Naive B cell (primary cell): Measurements from ENCODE around the gene HLA-DRB5. TPM values are rescaled to one million over a fixed set of nuclear protein-coding genes. Genes with fewer than 3 reads are reported as not detected.
"Not testable (repeated sequence)": the region's sequence is repeated elsewhere in the genome, so short reads cannot be mapped to it uniquely, and the experiment has no call there.

ENCODE experiments used
- ATAC-seq, 2 donors: fragments of 150-1000 bp; cut with Tn5 transposase; 2 replicates each; pipeline ENCODE4 v1.10.0; 2021; ENCODE audit warnings: low read depth in 2 of 2, mild to moderate bottlenecking in 2 of 2, moderate library complexity in 2 of 2
- DNase-seq: peaks from one replicate; pipeline ENCODE4 v3.0.0; 2022
- H3K27ac Mint-ChIP-seq, 6 donors: one replicate each; pipeline ENCODE4 v1.8.0; 2020 to 2022; ENCODE audit warnings: mild to moderate bottlenecking in 6 of 6, mixed read lengths in 6 of 6, moderate library complexity in 5 of 6, inconsistent platforms in 2 of 6
- H3K27me3 Mint-ChIP-seq, 3 donors: one replicate each; pipeline ENCODE4 v1.8.0; 2021 to 2022; ENCODE audit warnings: mixed read lengths in 3 of 3, mild to moderate bottlenecking in 1 of 3
- H3K36me3 Mint-ChIP-seq, 2 donors: one replicate each; pipeline ENCODE4 v1.8.0; 2020 to 2022; ENCODE audit warnings: mixed read lengths in 2 of 2, inconsistent platforms in 1 of 2, mild to moderate bottlenecking in 1 of 2
- H3K4me1 Mint-ChIP-seq, 3 donors: one replicate each; pipeline ENCODE4 v1.8.0; 2020 to 2022; ENCODE audit warnings: mixed read lengths in 3 of 3, inconsistent platforms in 1 of 3, mild to moderate bottlenecking in 1 of 3, moderate library complexity in 1 of 3
- H3K4me3 Mint-ChIP-seq, 8 donors: one replicate each; pipeline ENCODE4 v1.8.0; 2020 to 2022; ENCODE audit warnings: mild to moderate bottlenecking in 8 of 8, mixed read lengths in 8 of 8, moderate library complexity in 8 of 8, inconsistent platforms in 2 of 8
- H3K9me3 Mint-ChIP-seq, 7 donors: one replicate each; pipeline ENCODE4 v1.8.0; 2020 to 2022; ENCODE audit warnings: mixed read lengths in 7 of 7, mild to moderate bottlenecking in 5 of 7, inconsistent platforms in 2 of 7, moderate library complexity in 1 of 7
- polyA plus RNA-seq, 6 donors: library from polyadenylated mRNA; unstranded; fragments of 300-500 nt; fragmentation: Illumina TruSeq; gene quantifications; one replicate each; pipeline ENCODE4 v1.2.3, GENCODE V29; 2021; ENCODE audit warnings: low read depth in 6 of 6

HLA-DRB5 gene
- polyA plus RNA-seq, 6 donors from 2014 or later, result 55.2 to 2,377 (median 210) TPM

DNA sequence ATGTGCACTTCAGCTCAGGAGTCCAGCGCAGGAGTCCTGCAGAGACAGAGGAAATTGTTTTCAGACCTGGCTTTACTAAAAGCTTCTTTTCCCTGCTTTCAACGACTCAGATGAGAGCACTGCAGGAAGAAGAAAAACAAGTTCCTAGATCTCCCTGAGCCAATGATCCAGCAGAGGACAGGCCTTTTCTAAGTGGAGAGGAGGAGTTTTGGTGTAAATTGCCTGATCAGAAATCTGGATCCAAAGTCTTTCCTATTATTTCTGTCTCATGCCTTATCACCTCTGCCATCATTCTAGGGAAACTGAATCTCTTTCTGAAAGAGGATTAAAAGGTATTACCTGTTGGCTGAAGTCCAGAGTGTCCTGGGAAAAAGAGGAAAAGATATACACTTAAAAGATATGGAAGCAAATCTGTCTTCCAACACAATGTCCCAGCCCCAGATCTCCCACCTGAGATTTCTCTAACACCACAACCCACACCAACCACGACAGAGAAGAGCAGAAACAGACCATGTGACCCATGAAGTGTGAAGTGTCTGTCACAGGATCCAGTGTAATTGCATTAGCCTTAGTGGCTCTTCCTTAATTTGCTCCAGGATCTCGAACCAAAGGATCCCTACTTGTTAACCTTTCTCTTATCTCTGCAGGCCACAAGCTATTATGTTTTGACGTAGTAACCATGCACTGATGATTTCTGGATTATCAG lies 23.1 kb upstream of the HLA-DRB5 start:
- peaks cover 27 to 43% (median 33%) of the 10 kb centered on the region in 3 donors for H3K4me1 Mint-ChIP-seq
- peak overlapping the region in 1 of 8 donors; percentile 44 for H3K4me3 Mint-ChIP-seq

DNA sequence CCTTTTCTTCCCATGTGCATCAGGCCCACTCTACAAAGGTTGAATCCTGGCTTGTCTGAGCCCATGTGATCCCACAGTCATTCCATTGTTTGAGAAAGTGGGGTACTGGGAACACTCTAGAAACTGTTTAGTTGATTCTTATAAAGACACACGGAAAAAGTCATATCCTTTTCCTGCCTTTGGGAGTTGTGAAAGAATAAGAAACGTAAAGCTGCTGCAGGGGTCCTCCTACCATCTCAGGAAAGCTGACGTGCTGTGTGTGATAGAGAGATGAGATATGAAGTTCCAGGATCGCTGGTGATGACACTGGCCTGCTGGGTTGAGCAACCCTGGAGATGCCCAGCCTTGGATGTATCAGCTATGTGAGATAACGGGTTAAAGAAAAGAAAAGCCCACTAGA lies 21.3 kb upstream of the HLA-DRB5 start:
- Mint-ChIP-seq H3K9me3 (no peaks in the 10 kb centered on the region), H3K4me1 (peaks cover 26 to 33% (median 26%) of the 10 kb centered on the region in 3 donors), H3K27me3 (no peaks in the 10 kb centered on the region), H3K36me3 (peaks cover 0 to 7% of the 10 kb centered on the region in 2 donors), H3K4me3 (no peak overlapping the region), H3K27ac (peak overlapping the region in 3 of 6 donors; percentile 39 to 72 (median 43))
- no peak for DNase-seq
- no peak for ATAC-seq

More for the DNA sequence above, 23.1 kb upstream of the HLA-DRB5 start:
- Mint-ChIP-seq H3K27ac (peak overlapping the region in 3 of 6 donors; percentile 61 to 90 (median 69)), H3K9me3 (no peaks in the 10 kb centered on the region), H3K27me3 (no peaks in the 10 kb centered on the region), H3K36me3 (peaks cover 0 to 8% of the 10 kb centered on the region in 2 donors)
- DNase-seq, result no peak
- peak; percentile 70 to 71 for ATAC-seq

- Mint-ChIP-seq H3K36me3 (peaks cover 15 to 16% of the 10 kb centered on the region in 2 donors), H3K27me3 (no peaks in the 10 kb centered on the region), H3K4me1 (peaks cover 0 to 6% (median 4%) of the 10 kb centered on the region in 3 donors), H3K9me3 (peaks cover 0 to 27% (median 10%) of the 10 kb centered on the region in 7 donors), H3K4me3 (no peak overlapping the region), H3K27ac (no peak overlapping the region)
- DNase-seq (no peak), ATAC-seq (peak in 1 of 2 donors; percentile 40)
These were observed 9.8 kb upstream of the HLA-DRB5 start for GRCh38 chr6:32539839-32540238.

- H3K9me3 Mint-ChIP-seq, H3K27me3 Mint-ChIP-seq, DNase-seq, ATAC-seq: not testable (repeated sequence)
- Mint-ChIP-seq H3K36me3 (peaks cover 0 to 33% of the 10 kb centered on the region in 2 donors), H3K4me3 (peak overlapping the region in 6 of 8 donors; percentile 79 to 100 (median 98)), H3K27ac (peak overlapping the region; percentile 68 to 100 (median 98)), H3K4me1 (peaks cover 14 to 45% (median 38%) of the 10 kb centered on the region in 3 donors)
These were observed 325 bp upstream of the HLA-DRB5 start for GRCh38 chr6:32530431-32530793.

DNA sequence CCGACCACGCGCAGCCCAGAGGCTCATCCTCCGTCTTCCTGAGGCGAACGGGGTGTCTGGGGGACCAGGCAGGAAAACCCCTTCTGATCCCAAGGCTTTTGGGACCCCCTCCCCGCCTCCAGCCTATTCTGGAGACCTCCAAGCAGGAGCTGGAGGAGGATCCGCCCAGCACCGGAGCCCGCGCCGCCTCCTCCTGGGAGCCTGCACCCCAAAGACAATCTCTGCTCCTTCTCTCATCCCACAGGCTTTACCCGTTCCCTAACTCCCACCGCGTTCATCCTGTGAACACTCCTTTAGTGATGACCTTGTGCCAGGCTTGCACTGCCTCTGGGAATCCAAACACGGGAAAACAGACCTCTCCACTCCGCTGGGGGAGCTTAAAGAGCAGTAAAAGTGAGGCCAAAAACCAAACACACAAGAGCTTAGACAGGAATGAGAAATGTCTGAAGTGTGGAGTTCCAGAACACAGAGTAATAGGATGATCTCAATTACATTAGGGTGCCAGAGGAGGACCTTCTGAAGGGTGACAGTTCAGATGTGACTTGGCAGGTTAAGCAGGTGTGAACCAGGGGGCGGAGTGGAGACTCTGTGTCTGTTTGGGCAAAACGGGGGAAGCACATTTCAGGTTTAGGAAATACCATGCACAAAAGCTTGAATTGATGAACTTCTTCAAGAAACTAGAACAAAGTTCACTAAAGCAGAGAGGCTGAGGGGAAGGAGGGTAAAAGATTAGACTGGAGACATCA lies 7.6 kb downstream of the HLA-DRB5 start:
- Mint-ChIP-seq H3K27ac (peak overlapping the region in 5 of 6 donors; percentile 69 to 96 (median 86)), H3K27me3 (no peaks in the 10 kb centered on the region), H3K4me1 (peaks cover 3 to 79% (median 67%) of the 10 kb centered on the region in 3 donors), H3K9me3 (peaks cover 0 to 1% (median 0%) of the 10 kb centered on the region in 7 donors), H3K36me3 (peaks cover 0 to 68% of the 10 kb centered on the region in 2 donors), H3K4me3 (peak overlapping the region in 7 of 8 donors; percentile 73 to 86 (median 79))
- DNase-seq, result no peak
- ATAC-seq, result peak; percentile 35 to 53

DNA sequence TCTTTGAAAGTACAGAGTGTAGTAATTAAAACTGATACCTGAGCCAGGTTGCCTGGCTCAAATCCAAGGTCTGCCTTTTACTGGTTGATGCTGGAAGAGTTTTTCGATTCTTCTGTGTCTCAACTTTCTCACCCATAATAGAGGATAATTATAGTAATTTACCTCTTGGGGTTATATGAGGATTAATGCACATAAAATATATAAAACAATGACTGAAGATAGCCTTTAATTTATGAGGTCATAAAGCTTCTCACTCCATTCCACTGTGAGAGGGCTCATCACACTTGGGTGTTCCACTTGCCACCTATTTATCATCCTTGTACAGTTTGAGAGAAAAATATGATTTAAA lies 10.2 kb downstream of the HLA-DRB5 start:
- H3K27me3 Mint-ChIP-seq, result no peaks in the 10 kb centered on the region
- DNase-seq (no peak), ATAC-seq (no peak)
- peaks cover 3 to 57% (median 56%) of the 10 kb centered on the region in 3 donors for H3K4me1 Mint-ChIP-seq
- H3K36me3 Mint-ChIP-seq, result peaks cover 0 to 58% of the 10 kb centered on the region in 2 donors
- H3K27ac Mint-ChIP-seq, result peak overlapping the region in 3 of 6 donors; percentile 49 to 85 (median 82)
- no peak overlapping the region for H3K4me3 Mint-ChIP-seq
- H3K9me3 Mint-ChIP-seq, result peaks cover 0 to 1% (median 0%) of the 10 kb centered on the region in 7 donors

DNA sequence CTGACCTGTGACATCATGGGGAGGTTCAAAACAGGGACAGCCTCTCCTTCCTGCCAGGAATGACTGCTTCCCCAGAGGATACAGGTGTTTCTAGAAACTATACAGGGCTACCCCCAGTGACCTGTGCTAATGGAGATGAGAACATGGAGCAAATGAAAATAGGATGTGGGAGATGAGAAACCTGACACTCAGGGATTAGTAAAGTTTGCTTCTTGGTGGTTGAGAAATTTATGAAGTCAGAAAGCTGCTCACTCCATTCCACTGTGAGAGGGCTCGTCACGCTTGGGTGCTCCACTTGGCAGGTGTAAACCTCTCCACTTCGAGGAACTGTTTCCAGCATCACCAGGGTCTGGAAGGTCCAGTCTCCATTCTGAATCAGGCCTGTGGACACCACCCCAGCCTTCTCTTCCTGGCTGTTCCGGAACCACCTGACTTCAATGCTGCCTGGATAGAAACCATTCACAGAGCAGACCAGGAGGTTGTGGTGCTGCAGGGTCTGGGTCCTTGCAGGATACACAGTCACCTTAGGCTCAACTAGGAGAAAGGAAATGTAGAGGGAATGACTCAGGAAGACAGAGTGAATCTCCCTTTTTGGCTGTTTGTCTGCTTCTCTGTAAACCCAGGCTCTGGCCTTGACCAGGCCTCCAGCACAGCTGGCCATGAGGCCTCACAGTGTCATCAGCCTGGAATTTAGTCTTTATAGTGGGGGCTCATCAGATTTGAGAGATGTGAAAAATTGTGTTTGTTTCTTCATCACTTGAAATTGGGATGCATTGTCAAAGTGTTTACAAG lies 10.8 kb downstream of the HLA-DRB5 start:
- no peaks in the 10 kb centered on the region for H3K27me3 Mint-ChIP-seq
- peaks cover 0 to 55% of the 10 kb centered on the region in 2 donors for H3K36me3 Mint-ChIP-seq
- peak overlapping the region in 5 of 6 donors; percentile 49 to 86 (median 85) for H3K27ac Mint-ChIP-seq
- H3K4me1 Mint-ChIP-seq, result peaks cover 3 to 53% (median 51%) of the 10 kb centered on the region in 3 donors
- H3K9me3 Mint-ChIP-seq, result peaks cover 0 to 1% (median 0%) of the 10 kb centered on the region in 7 donors
- peak overlapping the region in 1 of 8 donors; percentile 21 for H3K4me3 Mint-ChIP-seq
- no peak for DNase-seq
- ATAC-seq, result peak in 1 of 2 donors; percentile 27

DNA sequence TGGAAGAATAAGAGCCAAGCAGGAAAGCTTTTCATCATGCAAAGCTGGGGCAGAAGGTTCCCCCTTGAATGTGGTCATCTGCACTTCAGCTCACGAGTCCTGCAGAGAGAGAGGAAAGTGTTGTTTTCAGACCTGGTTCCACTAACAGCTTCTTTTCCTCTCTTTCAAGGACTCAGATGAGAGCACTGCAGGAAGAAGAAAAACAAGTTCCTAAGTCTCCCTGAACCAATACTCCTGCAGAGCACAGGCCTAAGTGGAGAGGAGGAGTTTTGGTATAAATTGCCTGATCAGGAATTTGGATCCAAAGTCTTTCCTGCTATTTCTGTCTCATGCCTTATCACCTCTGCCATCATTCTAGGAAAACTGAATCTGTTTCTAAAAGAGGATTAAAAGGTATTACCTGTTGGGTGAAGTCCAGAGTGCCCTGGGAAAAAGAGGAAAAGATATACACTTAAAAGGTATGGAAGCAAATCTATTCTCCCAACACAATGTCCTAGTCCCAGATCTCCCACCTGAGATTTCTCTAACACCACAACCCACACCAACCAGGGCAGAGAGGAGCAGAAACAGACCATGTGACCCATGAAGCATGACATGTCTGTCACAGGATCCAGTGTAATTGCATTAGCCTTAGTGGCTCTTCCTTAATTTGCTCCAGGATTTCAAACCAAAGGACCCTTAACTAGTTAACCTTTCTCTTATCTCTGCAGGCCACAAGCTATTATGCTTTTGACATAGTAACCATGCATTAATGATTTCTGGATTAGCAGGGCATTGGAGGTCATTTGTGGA lies 12.2 kb downstream of the HLA-DRB5 start:
- DNase-seq (no peak), ATAC-seq (peak; percentile 64 to 76)
- H3K27ac Mint-ChIP-seq, result peak overlapping the region in 1 of 6 donors; percentile 82

DNA sequence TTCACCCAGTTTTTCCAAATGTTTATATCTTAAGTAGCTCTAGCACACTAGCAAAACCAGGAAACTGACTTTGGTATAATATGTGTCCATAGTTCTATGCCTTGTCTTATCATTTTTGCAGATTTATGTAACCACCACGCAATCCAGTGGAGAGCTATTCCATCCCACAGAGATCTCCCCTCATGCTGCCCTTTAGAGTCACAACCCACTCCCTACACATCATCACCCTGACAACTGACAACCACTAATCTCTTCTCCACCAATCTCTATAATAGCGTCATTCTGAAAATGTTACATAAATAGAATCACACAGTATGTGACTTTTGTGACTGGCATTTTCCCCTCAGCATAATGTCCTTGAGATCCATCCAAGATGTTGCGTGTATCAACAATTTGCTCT lies 29.1 kb downstream of the HLA-DRB5 start:
- Mint-ChIP-seq H3K36me3 (no peaks in the 10 kb centered on the region), H3K4me1 (peaks cover 6 to 27% (median 10%) of the 10 kb centered on the region in 3 donors), H3K9me3 (peaks cover 0 to 3% (median 0%) of the 10 kb centered on the region in 7 donors), H3K27ac (peak overlapping the region in 2 of 6 donors; percentile 12 to 65), H3K27me3 (no peaks in the 10 kb centered on the region), H3K4me3 (no peak overlapping the region)
- ATAC-seq, result no peak
- no peak for DNase-seq

More for the DNA sequence above, 12.2 kb downstream of the HLA-DRB5 start:
- H3K4me3 Mint-ChIP-seq, result no peak overlapping the region
- no peaks in the 10 kb centered on the region for H3K27me3 Mint-ChIP-seq
- peaks cover 0 to 1% (median 0%) of the 10 kb centered on the region in 7 donors for H3K9me3 Mint-ChIP-seq
- peaks cover 3 to 38% (median 38%) of the 10 kb centered on the region in 3 donors for H3K4me1 Mint-ChIP-seq
- peaks cover 0 to 46% of the 10 kb centered on the region in 2 donors for H3K36me3 Mint-ChIP-seq

GRCh38 chr6:32492351-32492750 lies 37.7 kb downstream of the HLA-DRB5 start:
- H3K4me1 Mint-ChIP-seq, result peaks cover 4 to 20% (median 6%) of the 10 kb centered on the region in 3 donors
- peaks cover 0 to 4% of the 10 kb centered on the region in 2 donors for H3K36me3 Mint-ChIP-seq
- DNase-seq, result no peak
- H3K4me3 Mint-ChIP-seq, result peak overlapping the region in 1 of 8 donors; percentile 31
- H3K27ac Mint-ChIP-seq, result no peak overlapping the region
- H3K27me3 Mint-ChIP-seq, result no peaks in the 10 kb centered on the region
- H3K9me3 Mint-ChIP-seq, result peaks cover 0 to 5% (median 0%) of the 10 kb centered on the region in 7 donors
- no peak for ATAC-seq

GRCh38 chr6:32491700-32492099 lies 38.4 kb downstream of the HLA-DRB5 start:
- DNase-seq (no peak), ATAC-seq (peak; percentile 97 to 98)
- peaks cover 4 to 20% (median 6%) of the 10 kb centered on the region in 3 donors for H3K4me1 Mint-ChIP-seq
- peak overlapping the region in 1 of 6 donors; percentile 22 for H3K27ac Mint-ChIP-seq
- peaks cover 0 to 4% of the 10 kb centered on the region in 2 donors for H3K36me3 Mint-ChIP-seq
- peaks cover 0 to 5% (median 0%) of the 10 kb centered on the region in 7 donors for H3K9me3 Mint-ChIP-seq
- H3K4me3 Mint-ChIP-seq, result peak overlapping the region in 2 of 8 donors; percentile 31 to 45
- no peaks in the 10 kb centered on the region for H3K27me3 Mint-ChIP-seq

DNA sequence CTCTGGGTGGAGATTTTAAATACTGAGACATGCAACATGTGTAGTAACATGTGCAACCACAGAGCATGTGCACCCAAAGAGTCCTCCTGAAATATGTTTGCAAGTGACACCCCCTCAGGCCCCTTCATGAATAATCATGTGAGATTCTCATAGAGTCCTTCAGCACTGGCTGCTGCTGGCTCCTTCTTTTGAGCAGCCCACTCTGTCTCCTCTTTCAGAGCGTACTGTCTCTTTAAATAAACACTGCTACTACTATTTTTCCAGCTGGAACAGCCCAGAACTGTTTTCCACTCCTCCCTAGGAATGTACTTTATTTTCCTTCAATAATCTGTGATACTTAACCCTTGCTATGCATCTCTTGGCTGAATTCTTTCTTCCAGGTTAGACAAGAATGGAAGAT lies 42.0 kb downstream of the HLA-DRB5 start:
- no peak for ATAC-seq
- no peak for DNase-seq
- peaks cover 0 to 4% of the 10 kb centered on the region in 2 donors for H3K36me3 Mint-ChIP-seq
- H3K9me3 Mint-ChIP-seq, result peaks cover 0 to 5% (median 0%) of the 10 kb centered on the region in 7 donors
- no peak overlapping the region for H3K27ac Mint-ChIP-seq
- no peak overlapping the region for H3K4me3 Mint-ChIP-seq
- no peaks in the 10 kb centered on the region for H3K27me3 Mint-ChIP-seq
- H3K4me1 Mint-ChIP-seq, result peaks cover 6 to 20% (median 9%) of the 10 kb centered on the region in 3 donors
